ENCODE data around the gene PLEKHM2. TPM values are rescaled to one million over a fixed set of nuclear protein-coding genes. Genes with fewer than 3 reads are reported as not detected.

Gene PLEKHM2
- total RNA-seq, 1 experiment from 2014 or later: 51.5 TPM

DNA sequence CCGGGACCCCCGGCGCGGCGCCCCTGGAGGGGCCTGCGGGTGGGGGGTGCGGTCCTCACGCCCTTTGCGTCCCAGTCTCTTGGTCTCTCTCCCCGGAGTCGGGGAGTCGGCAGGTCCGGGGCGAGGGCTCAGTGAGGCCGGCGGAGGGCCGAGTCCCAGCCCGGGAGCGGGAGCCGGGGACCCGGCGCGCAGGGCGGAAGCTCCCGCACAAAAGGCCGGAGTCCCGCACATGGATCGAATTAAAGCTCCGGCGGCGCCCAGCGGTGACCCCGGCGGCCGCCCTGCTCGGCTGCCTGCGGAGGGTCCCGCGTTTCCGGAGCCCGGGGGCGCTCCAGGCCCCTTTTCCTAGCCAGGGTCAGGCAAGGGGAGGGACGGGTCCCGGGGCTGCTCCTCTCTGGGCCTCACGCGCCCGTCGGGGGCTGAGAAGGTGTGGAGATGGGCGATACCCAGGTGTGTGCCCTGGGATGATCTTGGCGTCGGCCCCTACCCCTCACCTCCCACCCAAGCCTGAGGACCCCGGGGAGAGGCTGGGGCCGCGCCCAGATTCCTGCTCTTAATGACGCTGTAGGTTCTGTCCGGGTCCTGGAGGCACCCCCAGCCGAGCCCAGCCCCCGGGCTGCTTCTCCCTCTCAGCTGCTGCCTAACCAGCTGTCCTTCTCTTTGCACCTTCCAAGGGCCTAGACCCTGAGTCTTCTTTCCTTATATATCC is 75.0 kb downstream of the PLEKHM2 start:
- POLR2A ChIA-PET: interaction anchor here (0.9 to 2.2 kb wide), 5 partner anchors 9 to 140 kb away, joined by 3 to 9 read pairs (median 3); no protein-coding TSS in a partner anchor

GRCh38 chr1:15760520-15761211 is 76.5 kb downstream of the PLEKHM2 start:
- CTCF ChIA-PET: interaction anchor here (0.5 to 2.2 kb wide), 2 partner anchors 19 to 166 kb away, joined by 4 to 6 read pairs; no protein-coding TSS in a partner anchor
- BruUV-seq (replicated peaks): no TSS peak

More for the DNA sequence above, 75.0 kb downstream of the PLEKHM2 start:
- intact Hi-C loops (cut with micrococcal nuclease): no loop called here
- Mint-ChIP-seq H3K4me3 (ENCODE audit: unreplicated experiment) (peak overlapping the region; percentile 74), H3K4me1 (ENCODE audit: insufficient read depth, unreplicated experiment) (peaks cover 20% of the 10 kb centered on the region), H3K9me3 (ENCODE audit: unreplicated experiment) (no peaks in the 10 kb centered on the region), H3K36me3 (ENCODE audit: insufficient read depth, unreplicated experiment) (peaks cover 11% of the 10 kb centered on the region), H3K27ac (ENCODE audit: low read depth, unreplicated experiment) (peak overlapping the region; percentile 79), H3K27me3 (ENCODE audit: insufficient read depth, unreplicated experiment) (no peaks in the 10 kb centered on the region)
- no TSS peak for BruUV-seq (replicated peaks)
- no peak for DNase-seq (ENCODE audit: unreplicated experiment)
- TF ChIP-seq CTCF (IDR thresholded peaks at IDR 0.05; ENCODE audit: unreplicated experiment): no peak
- CTCF ChIA-PET: interaction anchor here (2.2 kb wide), 1 partner anchor 18 kb away, joined by 6 read pairs; no protein-coding TSS in a partner anchor

GRCh38 chr1:15761366-15762128 is 77.4 kb downstream of the PLEKHM2 start:
- Mint-ChIP-seq H3K27ac (ENCODE audit: low read depth, unreplicated experiment) (peak overlapping the region; percentile 46), H3K4me3 (ENCODE audit: unreplicated experiment) (no peak overlapping the region), H3K4me1 (ENCODE audit: insufficient read depth, unreplicated experiment) (peaks cover 32% of the 10 kb centered on the region), H3K27me3 (ENCODE audit: insufficient read depth, unreplicated experiment) (no peaks in the 10 kb centered on the region), H3K9me3 (ENCODE audit: unreplicated experiment) (no peaks in the 10 kb centered on the region), H3K36me3 (ENCODE audit: insufficient read depth, unreplicated experiment) (peaks cover 35% of the 10 kb centered on the region)
- POLR2A ChIA-PET: no interaction called here
- no TSS peak for BruUV-seq (replicated peaks)
- no peak for DNase-seq (ENCODE audit: unreplicated experiment)
- CTCF ChIA-PET: interaction anchor here (0.6 kb wide), 1 partner anchor 294 kb away, joined by 3 read pairs; no protein-coding TSS in a partner anchor
- TF ChIP-seq CTCF (IDR thresholded peaks at IDR 0.05; ENCODE audit: unreplicated experiment): no peak
- intact Hi-C loops (cut with micrococcal nuclease): no loop called here

More at GRCh38 chr1:15760520-15761211, 76.5 kb downstream of the PLEKHM2 start:
- H3K4me3 Mint-ChIP-seq (ENCODE audit: unreplicated experiment): peak overlapping the region; percentile 74
- no peaks in the 10 kb centered on the region for H3K27me3 Mint-ChIP-seq (ENCODE audit: insufficient read depth, unreplicated experiment)
- DNase-seq (ENCODE audit: unreplicated experiment): peak; percentile 64
- no peaks in the 10 kb centered on the region for H3K9me3 Mint-ChIP-seq (ENCODE audit: unreplicated experiment)
- H3K36me3 Mint-ChIP-seq (ENCODE audit: insufficient read depth, unreplicated experiment): peaks cover 26% of the 10 kb centered on the region
- H3K4me1 Mint-ChIP-seq (ENCODE audit: insufficient read depth, unreplicated experiment): peaks cover 35% of the 10 kb centered on the region
- POLR2A ChIA-PET: interaction anchor here (1.2 to 2.2 kb wide), 4 partner anchors 28 to 157 kb away, joined by 3 to 9 read pairs (median 4); no protein-coding TSS in a partner anchor
- no peak for TF ChIP-seq CTCF (IDR thresholded peaks at IDR 0.05; ENCODE audit: unreplicated experiment)
- intact Hi-C loops (cut with micrococcal nuclease): no loop called here
- peak overlapping the region; percentile 46 for H3K27ac Mint-ChIP-seq (ENCODE audit: low read depth, unreplicated experiment)

Data from MCF 10A (cell line).